Body of pancreas (tissue), 4 donors: ENCODE results near the gene DUSP14.

Experiments
- POLR2A ChIP-seq, 3 donors: fragments of 450-650 bp; IDR thresholded peaks; one replicate each; pipeline ENCODE4 v1.6.1; 2016; ENCODE audit warnings: antibody characterized with exemption in 3 of 3, mild to moderate bottlenecking in 2 of 3
- TF ChIP-seq, protein P1 (sequence below), 7 experiments: fragments of 450-650 bp in 4 of 7; fragments of 200-600 bp in 3 of 7; sonication (generic) in 3 of 7; IDR thresholded peaks; one replicate each; pipeline ENCODE4 v1.5.1; 2016 to 2019; ENCODE audit warnings: antibody characterized with exemption in 7 of 7

DNA sequence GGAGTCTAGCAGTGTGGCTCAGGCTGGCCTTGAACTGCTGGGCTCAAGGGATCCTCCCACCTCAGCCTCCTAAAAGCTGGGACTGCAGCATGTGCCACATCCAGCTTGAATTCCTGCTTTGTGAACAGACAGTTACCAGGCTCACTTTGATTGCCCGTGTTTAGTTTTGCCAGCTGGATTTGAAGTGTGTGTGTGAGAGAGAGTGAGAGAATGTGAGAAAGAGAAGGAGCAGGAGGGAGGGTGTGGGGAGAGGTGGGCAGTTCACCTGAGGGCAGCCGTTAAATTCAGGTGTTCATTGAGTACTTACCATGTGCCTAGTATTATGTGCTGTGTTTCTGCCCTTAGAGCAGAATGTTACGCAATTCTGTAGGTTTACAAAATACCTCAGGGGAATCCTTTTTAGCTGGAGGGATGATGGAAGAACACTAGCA is 4.7 kb downstream of the DUSP14 start:
- TF ChIP-seq, protein P1, sequence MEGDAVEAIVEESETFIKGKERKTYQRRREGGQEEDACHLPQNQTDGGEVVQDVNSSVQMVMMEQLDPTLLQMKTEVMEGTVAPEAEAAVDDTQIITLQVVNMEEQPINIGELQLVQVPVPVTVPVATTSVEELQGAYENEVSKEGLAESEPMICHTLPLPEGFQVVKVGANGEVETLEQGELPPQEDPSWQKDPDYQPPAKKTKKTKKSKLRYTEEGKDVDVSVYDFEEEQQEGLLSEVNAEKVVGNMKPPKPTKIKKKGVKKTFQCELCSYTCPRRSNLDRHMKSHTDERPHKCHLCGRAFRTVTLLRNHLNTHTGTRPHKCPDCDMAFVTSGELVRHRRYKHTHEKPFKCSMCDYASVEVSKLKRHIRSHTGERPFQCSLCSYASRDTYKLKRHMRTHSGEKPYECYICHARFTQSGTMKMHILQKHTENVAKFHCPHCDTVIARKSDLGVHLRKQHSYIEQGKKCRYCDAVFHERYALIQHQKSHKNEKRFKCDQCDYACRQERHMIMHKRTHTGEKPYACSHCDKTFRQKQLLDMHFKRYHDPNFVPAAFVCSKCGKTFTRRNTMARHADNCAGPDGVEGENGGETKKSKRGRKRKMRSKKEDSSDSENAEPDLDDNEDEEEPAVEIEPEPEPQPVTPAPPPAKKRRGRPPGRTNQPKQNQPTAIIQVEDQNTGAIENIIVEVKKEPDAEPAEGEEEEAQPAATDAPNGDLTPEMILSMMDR (IDR thresholded peaks at IDR 0.05): no peak
- no peak for TF ChIP-seq POLR2A (IDR thresholded peaks at IDR 0.05)
